ENCODE measurements around the gene JMJD1C.

- TF ChIP-seq, protein P1, sequence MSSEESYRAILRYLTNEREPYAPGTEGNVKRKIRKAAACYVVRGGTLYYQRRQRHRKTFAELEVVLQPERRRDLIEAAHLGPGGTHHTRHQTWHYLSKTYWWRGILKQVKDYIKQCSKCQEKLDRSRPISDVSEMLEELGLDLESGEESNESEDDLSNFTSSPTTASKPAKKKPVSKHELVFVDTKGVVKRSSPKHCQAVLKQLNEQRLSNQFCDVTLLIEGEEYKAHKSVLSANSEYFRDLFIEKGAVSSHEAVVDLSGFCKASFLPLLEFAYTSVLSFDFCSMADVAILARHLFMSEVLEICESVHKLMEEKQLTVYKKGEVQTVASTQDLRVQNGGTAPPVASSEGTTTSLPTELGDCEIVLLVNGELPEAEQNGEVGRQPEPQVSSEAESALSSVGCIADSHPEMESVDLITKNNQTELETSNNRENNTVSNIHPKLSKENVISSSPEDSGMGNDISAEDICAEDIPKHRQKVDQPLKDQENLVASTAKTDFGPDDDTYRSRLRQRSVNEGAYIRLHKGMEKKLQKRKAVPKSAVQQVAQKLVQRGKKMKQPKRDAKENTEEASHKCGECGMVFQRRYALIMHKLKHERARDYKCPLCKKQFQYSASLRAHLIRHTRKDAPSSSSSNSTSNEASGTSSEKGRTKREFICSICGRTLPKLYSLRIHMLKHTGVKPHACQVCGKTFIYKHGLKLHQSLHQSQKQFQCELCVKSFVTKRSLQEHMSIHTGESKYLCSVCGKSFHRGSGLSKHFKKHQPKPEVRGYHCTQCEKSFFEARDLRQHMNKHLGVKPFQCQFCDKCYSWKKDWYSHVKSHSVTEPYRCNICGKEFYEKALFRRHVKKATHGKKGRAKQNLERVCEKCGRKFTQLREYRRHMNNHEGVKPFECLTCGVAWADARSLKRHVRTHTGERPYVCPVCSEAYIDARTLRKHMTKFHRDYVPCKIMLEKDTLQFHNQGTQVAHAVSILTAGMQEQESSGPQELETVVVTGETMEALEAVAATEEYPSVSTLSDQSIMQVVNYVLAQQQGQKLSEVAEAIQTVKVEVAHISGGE (tag by site-specific recombination; conservative IDR thresholded peaks at IDR 0.05; ENCODE audit: low read depth) = no peak
- TF ChIP-seq ZNF433 (tag by site-specific recombination; IDR thresholded peaks at IDR 0.05; ENCODE audit: low read depth) = no peak
- TF ChIP-seq, protein P2, sequence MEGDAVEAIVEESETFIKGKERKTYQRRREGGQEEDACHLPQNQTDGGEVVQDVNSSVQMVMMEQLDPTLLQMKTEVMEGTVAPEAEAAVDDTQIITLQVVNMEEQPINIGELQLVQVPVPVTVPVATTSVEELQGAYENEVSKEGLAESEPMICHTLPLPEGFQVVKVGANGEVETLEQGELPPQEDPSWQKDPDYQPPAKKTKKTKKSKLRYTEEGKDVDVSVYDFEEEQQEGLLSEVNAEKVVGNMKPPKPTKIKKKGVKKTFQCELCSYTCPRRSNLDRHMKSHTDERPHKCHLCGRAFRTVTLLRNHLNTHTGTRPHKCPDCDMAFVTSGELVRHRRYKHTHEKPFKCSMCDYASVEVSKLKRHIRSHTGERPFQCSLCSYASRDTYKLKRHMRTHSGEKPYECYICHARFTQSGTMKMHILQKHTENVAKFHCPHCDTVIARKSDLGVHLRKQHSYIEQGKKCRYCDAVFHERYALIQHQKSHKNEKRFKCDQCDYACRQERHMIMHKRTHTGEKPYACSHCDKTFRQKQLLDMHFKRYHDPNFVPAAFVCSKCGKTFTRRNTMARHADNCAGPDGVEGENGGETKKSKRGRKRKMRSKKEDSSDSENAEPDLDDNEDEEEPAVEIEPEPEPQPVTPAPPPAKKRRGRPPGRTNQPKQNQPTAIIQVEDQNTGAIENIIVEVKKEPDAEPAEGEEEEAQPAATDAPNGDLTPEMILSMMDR (tag by site-specific recombination; IDR thresholded peaks at IDR 0.05) = no peak
- TF ChIP-seq, protein P3, sequence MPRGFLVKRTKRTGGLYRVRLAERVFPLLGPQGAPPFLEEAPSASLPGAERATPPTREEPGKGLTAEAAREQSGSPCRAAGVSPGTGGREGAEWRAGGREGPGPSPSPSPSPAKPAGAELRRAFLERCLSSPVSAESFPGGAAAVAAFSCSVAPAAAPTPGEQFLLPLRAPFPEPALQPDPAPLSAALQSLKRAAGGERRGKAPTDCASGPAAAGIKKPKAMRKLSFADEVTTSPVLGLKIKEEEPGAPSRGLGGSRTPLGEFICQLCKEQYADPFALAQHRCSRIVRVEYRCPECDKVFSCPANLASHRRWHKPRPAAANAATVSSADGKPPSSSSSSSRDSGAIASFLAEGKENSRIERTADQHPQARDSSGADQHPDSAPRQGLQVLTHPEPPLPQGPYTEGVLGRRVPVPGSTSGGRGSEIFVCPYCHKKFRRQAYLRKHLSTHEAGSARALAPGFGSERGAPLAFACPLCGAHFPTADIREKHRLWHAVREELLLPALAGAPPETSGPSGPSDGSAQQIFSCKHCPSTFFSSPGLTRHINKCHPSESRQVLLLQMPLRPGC (tag by site-specific recombination; IDR thresholded peaks at IDR 0.05) = no peak
- no peak for TF ChIP-seq ZFP37 (tag by site-specific recombination; IDR thresholded peaks at IDR 0.05)
- TF ChIP-seq ZBTB7A (tag by site-specific recombination; IDR thresholded peaks at IDR 0.05; ENCODE audit: low read depth) = no peak
- no peak for TF ChIP-seq ZNF174 (tag by site-specific recombination; IDR thresholded peaks at IDR 0.05)
- no peak for TF ChIP-seq ZNF76 (tag by site-specific recombination; IDR thresholded peaks at IDR 0.05; ENCODE audit: borderline replicate concordance, low read depth)
- TF ChIP-seq SP2 (tag by site-specific recombination; IDR thresholded peaks at IDR 0.05) = no peak
- no peak for TF ChIP-seq ZNF549 (tag by site-specific recombination; IDR thresholded peaks at IDR 0.05)
Measured at GRCh38 chr10:63221950-63222349, 243.8 kb downstream of the JMJD1C start.

All from HEK293 (cell line).